Kidney (tissue), 14 donors: Measurements from ENCODE around the gene MTFMT. TPM values are rescaled to one million over a fixed set of nuclear protein-coding genes. Genes with fewer than 3 reads are reported as not detected.
"Not testable (repeated sequence)": the region's sequence is repeated elsewhere in the genome, so short reads cannot be mapped to it uniquely, and the experiment has no call there.

Experiments used
- DNase-seq, 5 donors: peaks; one replicate each; pipeline ENCODE4 v3.0.0-alpha.2; 2013 to 2020
- FAIRE-seq: peaks from 2 replicates; lab custom pipeline; 2012; peaks lifted over from hg19 to GRCh38; lab: Jason Lieb, UNC
- H3K27ac ChIP-seq, 2 donors: one replicate each; pipeline ENCODE4 v1.7.0; 2013; ENCODE audit warnings: low read depth in 2 of 2, low read length in 2 of 2, inconsistent platforms in 1 of 2
- H3K27me3 ChIP-seq: one replicate; pipeline ENCODE4 v1.7.1; 2013; ENCODE audit warnings: low read length, inconsistent platforms; ENCODE audit not compliant: control insufficient read depth, insufficient read depth
- H3K36me3 ChIP-seq, 3 donors: one replicate each; pipeline versions ENCODE4 v1.7.0 to v1.7.1; 2013; ENCODE audit warnings: low read length in 3 of 3, control low read depth in 1 of 3, inconsistent platforms in 1 of 3; ENCODE audit not compliant: insufficient read depth in 3 of 3, control insufficient read depth in 2 of 3
- H3K4me1 ChIP-seq, 3 donors: one replicate each; pipeline versions ENCODE4 v1.7.0 to v1.7.1; 2013; ENCODE audit warnings: low read length in 3 of 3, inconsistent platforms in 1 of 3, low read depth in 1 of 3; ENCODE audit not compliant: control insufficient read depth in 2 of 3, insufficient read depth in 2 of 3
- H3K4me3 ChIP-seq, 3 donors: one replicate each; pipeline versions ENCODE4 v1.7.0 to v1.8.1; 2013; ENCODE audit warnings: low read length in 3 of 3, control low read depth in 1 of 3, inconsistent platforms in 1 of 3
- H3K9ac ChIP-seq, 3 donors: one replicate each; pipeline versions ENCODE4 v1.7.0 to v1.7.1; 2013; ENCODE audit warnings: low read length in 3 of 3, control low read depth in 1 of 3, inconsistent platforms in 1 of 3
- H3K9me3 ChIP-seq, 3 donors: one replicate each; pipeline versions ENCODE4 v1.7.0 to v1.7.1; 2013; ENCODE audit warnings: low read length in 3 of 3, control low read depth in 1 of 3, inconsistent platforms in 1 of 3; ENCODE audit not compliant: control insufficient read depth in 2 of 3, insufficient read depth in 1 of 3
- CTCF ChIP-seq: IDR thresholded peaks from 3 replicates; pipeline ENCODE4 v1.5.1; 2012; ENCODE audit warnings: mild to moderate bottlenecking, moderate library complexity, borderline replicate concordance; ENCODE audit not compliant: insufficient read depth; ENCODE audit errors: extremely low read depth
- intact Hi-C: fragments of 100-400 bp; cut with DNase I; formaldehyde crosslinking; loops from one replicate; pipeline ENCODE4 v1.11.1; 2022
- polyA plus RNA-seq: library from polyadenylated mRNA; stranded (reverse); fragments of 350-450 nt; fragmentation: Illumina TruSeq; extraction: RNeasy Lipid Tissue Mini Kit (QIAGEN cat#74804); gene quantifications from one replicate; pipeline ENCODE4 v1.2.3, GENCODE V29; 2014; ENCODE audit warnings: low read depth, low replicate concordance; ENCODE audit not compliant: insufficient read depth
- total RNA-seq: library from RNA; stranded (reverse); fragmentation: NEBNext Ultra II Directional; extraction: Animal tissue kit (Norgen Biotek cat#: 25700); gene quantifications from one replicate; pipeline ENCODE4 v1.2.1, GENCODE V29; 2021
- donor health status: control.
- donor health status: control.
- donor health status: control.
- donor health status: control.
- donor health status: control.
- donor health status: DM: yes; HTN: yes; CAD: no.
- donor health status: Normal renal cell carcinoma (clear cell type).

Gene MTFMT
- total and polyA plus RNA-seq, 2 donors from 2014 or later = 11.7 to 12.5 TPM

GRCh38 chr15:65076486-65077290 lies 47.2 kb upstream of the MTFMT start, which contains the start of gene KBTBD13:
Gene KBTBD13, plus strand, starts transcription at chr15:65076746. Its CDS starts 70 bp downstream, at chr15:65076816.
- H3K36me3 ChIP-seq = no peaks in the 10 kb centered on the region
- no peak within 1 kb of the TSS for H3K4me3 ChIP-seq
- no peak for TF ChIP-seq CTCF
- FAIRE-seq = no peak
- H3K9ac ChIP-seq = no peak within 1 kb of the TSS
- intact Hi-C loops = no loop called here
- no peak for DNase-seq
- no peaks in the 10 kb centered on the region for H3K27me3 ChIP-seq
- peaks cover 0 to 5% (median 0%) of the 10 kb centered on the region in 3 donors for H3K4me1 ChIP-seq
- no peaks in the 10 kb centered on the region for H3K9me3 ChIP-seq
- H3K27ac ChIP-seq = no peak within 1 kb of the TSS

GRCh38 chr15:65075607-65076395 lies 46.4 kb upstream of the MTFMT start:
- H3K27me3 ChIP-seq, H3K27ac ChIP-seq, FAIRE-seq, H3K36me3 ChIP-seq, H3K9me3 ChIP-seq, H3K4me3 ChIP-seq, H3K9ac ChIP-seq, H3K4me1 ChIP-seq, intact Hi-C loops, DNase-seq: not testable (repeated sequence)

- H3K4me1 ChIP-seq, DNase-seq, H3K4me3 ChIP-seq, H3K27me3 ChIP-seq, H3K9ac ChIP-seq, FAIRE-seq, H3K27ac ChIP-seq, H3K9me3 ChIP-seq, H3K36me3 ChIP-seq, intact Hi-C loops: not testable (repeated sequence)
These were observed 45.5 kb upstream of the MTFMT start for GRCh38 chr15:65074946-65075345.

GRCh38 chr15:65072617-65073016 lies 43.2 kb upstream of the MTFMT start:
- intact Hi-C loops = no loop called here

More at GRCh38 chr15:65072617-65073016, 43.2 kb upstream of the MTFMT start:
- no peak overlapping the region for H3K9ac ChIP-seq
- FAIRE-seq = no peak
- H3K36me3 ChIP-seq = no peaks in the 10 kb centered on the region
- no peak for DNase-seq
- no peak overlapping the region for H3K27ac ChIP-seq
- H3K4me1 ChIP-seq = peaks cover 0 to 7% (median 3%) of the 10 kb centered on the region in 3 donors
- no peaks in the 10 kb centered on the region for H3K27me3 ChIP-seq
- no peaks in the 10 kb centered on the region for H3K9me3 ChIP-seq
- no peak for TF ChIP-seq CTCF
- H3K4me3 ChIP-seq = no peak overlapping the region
